Activated CD8-positive, alpha-beta T cell treated with anti-CD3 and anti-CD28 coated beads, Interleukin-2, amount 10 ng/mL, durations not matched to agents 7 days and 5 days (primary cell): Measurements from ENCODE around the gene KAT8. TPM values are rescaled to one million over a fixed set of nuclear protein-coding genes. Genes with fewer than 3 reads are reported as not detected.

ENCODE experiments used
- ATAC-seq: fragments of 150-1000 bp; cut with Tn5 transposase; one replicate; pipeline ENCODE4 v1.10.0; 2021; ENCODE audit warnings: moderate library complexity
- CTCF ChIA-PET: fragments of 350-600 bp; sonication (Branson Sonifier 250); formaldehyde crosslinking; loops from one replicate; lab custom pipeline; 2021; ENCODE audit warnings: antibody characterized with exemption; lab: Charles Lee
- POLR2A ChIA-PET: fragments of 350-600 bp; sonication (Branson Sonifier 250); formaldehyde crosslinking; loops from one replicate; lab custom pipeline; 2021; ENCODE audit warnings: antibody characterized with exemption; lab: Charles Lee
- DNase-seq: peaks from one replicate; pipeline ENCODE4 v3.0.0-alpha.2; 2020
- H3K27ac Mint-ChIP-seq: one replicate; pipeline ENCODE4 v1.8.0; 2021; ENCODE audit warnings: mild to moderate bottlenecking, mixed read lengths
- H3K27me3 Mint-ChIP-seq: one replicate; pipeline ENCODE4 v1.8.0; 2021; ENCODE audit warnings: low read depth, mixed read lengths
- H3K36me3 Mint-ChIP-seq: one replicate; pipeline ENCODE4 v1.8.0; 2021; ENCODE audit warnings: low read depth, mixed read lengths
- H3K4me1 Mint-ChIP-seq: one replicate; pipeline ENCODE4 v1.8.0; 2021; ENCODE audit warnings: low read depth, mixed read lengths
- H3K4me3 Mint-ChIP-seq: one replicate; pipeline ENCODE4 v1.8.0; 2021; ENCODE audit warnings: mild to moderate bottlenecking, mixed read lengths
- H3K9me3 Mint-ChIP-seq: one replicate; pipeline ENCODE4 v1.8.0; 2022; ENCODE audit warnings: mixed read lengths; ENCODE audit not compliant: insufficient read depth
- total RNA-seq, 2 experiments: library from RNA; stranded (reverse); gene quantifications; one replicate each; pipeline ENCODE4 v1.2.3, GENCODE V29; 2021

The KAT8 gene
- total RNA-seq, 2 experiments from 2014 or later: 58.6 to 63.8 TPM

GRCh38 chr16:31078597-31079341 lies 38.7 kb upstream of the KAT8 start:
- Mint-ChIP-seq H3K9me3 (no peaks in the 10 kb centered on the region), H3K27me3 (no peaks in the 10 kb centered on the region), H3K4me1 (peaks cover 50% of the 10 kb centered on the region), H3K4me3 (no peak overlapping the region), H3K27ac (no peak overlapping the region), H3K36me3 (peaks cover 55% of the 10 kb centered on the region)
- ChIA-PET POLR2A (no interaction called here), CTCF (interaction anchor here (0.9 kb wide), 1 partner anchor 63 kb away, joined by 4 read pairs; no protein-coding TSS in a partner anchor)
- no peak for ATAC-seq
- no peak for DNase-seq

DNA sequence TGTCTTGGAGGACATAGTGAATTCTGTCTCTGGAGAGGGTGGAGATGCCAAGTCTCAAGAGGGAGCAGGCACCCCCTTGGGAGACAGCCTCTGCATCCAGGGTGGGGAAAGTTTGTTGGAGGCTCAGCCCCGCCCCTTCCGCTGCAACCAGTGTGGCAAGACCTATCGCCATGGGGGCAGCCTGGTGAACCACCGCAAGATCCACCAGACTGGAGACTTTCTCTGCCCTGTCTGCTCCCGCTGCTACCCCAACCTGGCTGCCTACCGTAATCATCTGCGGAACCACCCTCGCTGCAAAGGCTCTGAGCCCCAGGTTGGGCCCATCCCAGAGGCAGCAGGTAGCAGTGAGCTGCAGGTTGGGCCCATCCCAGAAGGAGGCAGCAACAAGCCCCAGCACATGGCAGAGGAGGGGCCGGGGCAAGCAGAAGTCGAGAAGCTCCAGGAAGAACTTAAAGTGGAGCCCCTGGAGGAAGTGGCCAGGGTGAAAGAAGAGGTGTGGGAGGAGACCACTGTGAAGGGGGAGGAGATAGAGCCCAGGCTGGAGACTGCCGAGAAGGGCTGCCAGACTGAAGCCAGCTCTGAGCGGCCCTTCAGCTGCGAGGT lies 38.0 kb upstream of the KAT8 start:
- Mint-ChIP-seq H3K4me3 (no peak overlapping the region), H3K27me3 (no peaks in the 10 kb centered on the region), H3K9me3 (no peaks in the 10 kb centered on the region), H3K36me3 (peaks cover 55% of the 10 kb centered on the region), H3K4me1 (peaks cover 50% of the 10 kb centered on the region), H3K27ac (peak overlapping the region; percentile 49)
- no peak for DNase-seq
- ChIA-PET POLR2A (no interaction called here), CTCF (interaction anchor here (0.9 kb wide), 1 partner anchor 63 kb away, joined by 4 read pairs; no protein-coding TSS in a partner anchor)
- ATAC-seq: no peak

GRCh38 chr16:31080035-31080629 lies 37.3 kb upstream of the KAT8 start:
- H3K27me3 Mint-ChIP-seq: no peaks in the 10 kb centered on the region
- peaks cover 43% of the 10 kb centered on the region for H3K4me1 Mint-ChIP-seq
- no peak for ATAC-seq
- H3K4me3 Mint-ChIP-seq: no peak overlapping the region
- DNase-seq: no peak
- H3K36me3 Mint-ChIP-seq: peaks cover 49% of the 10 kb centered on the region
- no peaks in the 10 kb centered on the region for H3K9me3 Mint-ChIP-seq
- no peak overlapping the region for H3K27ac Mint-ChIP-seq
- ChIA-PET POLR2A (no interaction called here), CTCF (interaction anchor here (0.9 kb wide), 1 partner anchor 62 kb away, joined by 4 read pairs; no protein-coding TSS in a partner anchor)

DNA sequence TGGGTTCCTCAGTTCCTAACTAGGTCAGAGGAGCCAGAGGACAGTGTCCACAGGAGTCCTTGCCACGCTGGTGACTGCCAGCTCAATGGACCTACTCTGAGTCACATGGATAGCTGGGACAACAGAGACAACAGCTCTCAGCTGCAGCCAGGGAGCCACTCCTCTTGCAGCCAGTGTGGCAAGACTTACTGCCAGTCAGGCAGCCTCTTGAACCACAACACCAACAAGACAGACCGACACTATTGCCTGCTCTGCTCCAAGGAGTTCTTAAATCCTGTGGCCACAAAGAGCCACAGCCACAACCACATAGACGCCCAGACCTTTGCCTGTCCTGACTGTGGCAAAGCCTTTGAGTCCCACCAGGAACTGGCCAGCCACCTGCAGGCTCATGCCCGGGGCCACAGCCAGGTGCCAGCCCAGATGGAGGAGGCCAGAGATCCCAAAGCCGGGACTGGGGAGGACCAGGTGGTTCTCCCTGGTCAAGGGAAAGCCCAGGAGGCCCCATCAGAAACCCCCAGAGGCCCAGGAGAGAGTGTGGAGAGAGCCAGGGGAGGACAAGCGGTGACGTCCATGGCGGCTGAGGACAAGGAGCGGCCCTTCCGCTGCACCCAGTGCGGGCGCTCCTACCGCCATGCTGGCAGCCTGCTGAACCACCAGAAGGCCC lies 36.6 kb upstream of the KAT8 start:
- no peak overlapping the region for H3K4me3 Mint-ChIP-seq
- no peaks in the 10 kb centered on the region for H3K9me3 Mint-ChIP-seq
- DNase-seq: no peak
- POLR2A ChIA-PET: no interaction called here
- H3K27me3 Mint-ChIP-seq: no peaks in the 10 kb centered on the region
- CTCF ChIA-PET: no interaction called here
- peaks cover 36% of the 10 kb centered on the region for H3K4me1 Mint-ChIP-seq
- H3K36me3 Mint-ChIP-seq: peaks cover 51% of the 10 kb centered on the region
- H3K27ac Mint-ChIP-seq: no peak overlapping the region
- no peak for ATAC-seq

GRCh38 chr16:31081428-31082351 lies 35.8 kb upstream of the KAT8 start:
- ATAC-seq (no peak), DNase-seq (no peak)
- Mint-ChIP-seq H3K4me1 (peaks cover 33% of the 10 kb centered on the region), H3K27ac (peak overlapping the region; percentile 32), H3K9me3 (no peaks in the 10 kb centered on the region), H3K36me3 (peaks cover 47% of the 10 kb centered on the region), H3K27me3 (no peaks in the 10 kb centered on the region), H3K4me3 (no peak overlapping the region)
- ChIA-PET POLR2A (no interaction called here), CTCF (no interaction called here)

DNA sequence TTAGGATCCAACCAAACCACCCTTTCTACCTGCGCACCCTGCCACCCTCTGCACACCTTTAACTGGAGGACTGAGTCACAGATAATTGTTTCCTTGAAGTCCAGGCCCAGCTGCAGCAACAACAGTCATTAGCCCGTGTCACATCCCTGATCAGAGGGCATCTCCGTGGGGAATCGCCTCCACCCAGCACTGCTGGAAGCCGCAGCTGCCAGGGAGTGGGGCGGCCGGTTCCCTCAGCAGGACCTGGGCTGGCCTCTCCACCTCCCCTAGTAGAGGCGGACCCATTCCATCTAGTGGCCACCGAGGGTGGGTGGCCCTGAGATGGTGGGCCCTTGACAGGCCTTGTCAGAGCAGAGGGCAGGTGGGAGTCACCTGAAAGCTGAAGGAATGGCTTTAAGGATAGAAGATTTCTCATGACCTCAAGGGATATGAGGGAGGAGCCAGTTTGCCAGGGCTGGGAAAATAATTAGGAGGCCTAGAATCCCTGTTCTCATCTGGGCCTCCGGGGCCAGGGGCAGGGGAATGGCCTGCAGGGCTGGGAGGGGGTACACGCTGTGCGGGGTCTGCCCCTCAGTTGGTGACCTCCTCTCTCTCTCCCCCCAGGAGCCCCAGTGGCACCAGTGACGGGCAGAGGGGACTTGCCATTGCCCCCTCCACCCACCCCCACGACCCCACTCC lies 35.0 kb upstream of the KAT8 start:
- DNase-seq (no peak), ATAC-seq (no peak)
- Mint-ChIP-seq H3K4me1 (peaks cover 33% of the 10 kb centered on the region), H3K27me3 (no peaks in the 10 kb centered on the region), H3K27ac (peak overlapping the region; percentile 32), H3K9me3 (no peaks in the 10 kb centered on the region), H3K4me3 (no peak overlapping the region), H3K36me3 (peaks cover 42% of the 10 kb centered on the region)
- CTCF ChIA-PET: no interaction called here
- POLR2A ChIA-PET: interaction anchor here (0.6 kb wide), 1 partner anchor 309 kb away, joined by 3 read pairs; no protein-coding TSS in a partner anchor

DNA sequence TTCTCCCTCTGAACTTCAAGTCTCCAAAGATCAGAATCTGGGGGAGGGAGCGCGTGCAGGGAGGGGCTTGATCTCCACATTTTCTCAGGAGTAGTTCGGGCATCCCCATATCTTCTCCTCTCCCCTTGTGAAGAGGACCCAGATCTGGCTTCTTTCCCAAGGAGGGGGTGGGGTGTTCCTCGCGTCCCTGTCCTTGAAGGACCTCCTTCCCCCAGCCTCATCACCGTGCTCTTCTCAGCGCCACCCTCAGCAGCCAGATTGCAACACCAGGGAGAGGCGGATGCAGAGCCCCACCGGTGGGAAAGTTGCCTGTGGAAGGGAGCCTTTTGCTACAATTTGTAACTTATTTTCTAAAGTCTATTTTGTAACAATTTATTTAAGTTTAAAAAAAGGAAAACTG lies 34.4 kb upstream of the KAT8 start:
- no peak for ATAC-seq
- peaks cover 28% of the 10 kb centered on the region for H3K4me1 Mint-ChIP-seq
- H3K9me3 Mint-ChIP-seq: no peaks in the 10 kb centered on the region
- ChIA-PET POLR2A (interaction anchor here (0.6 kb wide), 1 partner anchor 309 kb away, joined by 3 read pairs; no protein-coding TSS in a partner anchor), CTCF (no interaction called here)
- H3K27ac Mint-ChIP-seq: no peak overlapping the region
- H3K4me3 Mint-ChIP-seq: no peak overlapping the region
- H3K36me3 Mint-ChIP-seq: peaks cover 37% of the 10 kb centered on the region
- no peak for DNase-seq
- no peaks in the 10 kb centered on the region for H3K27me3 Mint-ChIP-seq

GRCh38 chr16:31083556-31083955 lies 33.9 kb upstream of the KAT8 start:
- H3K9me3 Mint-ChIP-seq: no peaks in the 10 kb centered on the region
- DNase-seq (no peak), ATAC-seq (no peak)
- H3K36me3 Mint-ChIP-seq: peaks cover 33% of the 10 kb centered on the region
- ChIA-PET CTCF (no interaction called here), POLR2A (interaction anchor here (0.6 kb wide), 1 partner anchor 310 kb away, joined by 3 read pairs; no protein-coding TSS in a partner anchor)
- no peak overlapping the region for H3K4me3 Mint-ChIP-seq
- peak overlapping the region; percentile 61 for H3K27ac Mint-ChIP-seq
- peaks cover 24% of the 10 kb centered on the region for H3K4me1 Mint-ChIP-seq
- H3K27me3 Mint-ChIP-seq: no peaks in the 10 kb centered on the region

- no peak overlapping the region for H3K4me3 Mint-ChIP-seq
- CTCF ChIA-PET: no interaction called here
- no peak overlapping the region for H3K27ac Mint-ChIP-seq
- H3K9me3 Mint-ChIP-seq: no peaks in the 10 kb centered on the region
- peaks cover 20% of the 10 kb centered on the region for H3K4me1 Mint-ChIP-seq
- ATAC-seq (no peak), DNase-seq (no peak)
- H3K27me3 Mint-ChIP-seq: no peaks in the 10 kb centered on the region
- POLR2A ChIA-PET: interaction anchor here (1.1 kb wide), 2 partner anchors 8 to 10 kb away, joined by 5 to 6 read pairs; partner anchors contain the start of genes ZNF646 and ZNF668
- H3K36me3 Mint-ChIP-seq: peaks cover 29% of the 10 kb centered on the region
Observed at GRCh38 chr16:31083981-31084380, 33.5 kb upstream of the KAT8 start.

GRCh38 chr16:31084584-31085302 lies 32.7 kb upstream of the KAT8 start:
- ATAC-seq (no peak), DNase-seq (no peak)
- Mint-ChIP-seq H3K4me3 (no peak overlapping the region), H3K27me3 (no peaks in the 10 kb centered on the region), H3K9me3 (no peaks in the 10 kb centered on the region), H3K4me1 (peaks cover 12% of the 10 kb centered on the region), H3K36me3 (peaks cover 24% of the 10 kb centered on the region), H3K27ac (no peak overlapping the region)
- ChIA-PET POLR2A (interaction anchor here (1.0 to 1.1 kb wide), 3 partner anchors 9 to 374 kb away, joined by 4 to 6 read pairs (median 5); partner anchors contain the start of genes ARMC5, ZNF646 and ZNF668), CTCF (no interaction called here)
